GM19395 (cell line): Measurements from ENCODE around the gene KCNMB3.
"Not testable (repeated sequence)": the region's sequence is repeated elsewhere in the genome, so short reads cannot be mapped to it uniquely, and the experiment has no call there.

Experiments
- ATAC-seq: cut with Tn5 transposase; IDR thresholded peaks from one replicate; pipeline ENCODE4 v1.9.1; 2021; ENCODE audit warnings: mild to moderate bottlenecking, moderate library complexity; ENCODE audit not compliant: unreplicated experiment

KCNMB3 gene

GRCh38 chr3:179265092-179265491 is 14.2 kb upstream of the KCNMB3 start:
- no peak for ATAC-seq

- ATAC-seq: no peak
Observed at GRCh38 chr3:179264449-179264848, 13.5 kb upstream of the KCNMB3 start.

GRCh38 chr3:179263134-179263533 is 12.2 kb upstream of the KCNMB3 start:
- no peak for ATAC-seq

GRCh38 chr3:179260949-179261765 is 10.2 kb upstream of the KCNMB3 start:
- ATAC-seq: peak; percentile 86

- ATAC-seq: not testable (repeated sequence)
Observed at GRCh38 chr3:179259959-179260756, 9.2 kb upstream of the KCNMB3 start.

GRCh38 chr3:179258820-179259219 is 7.9 kb upstream of the KCNMB3 start:
- ATAC-seq: no peak

GRCh38 chr3:179257742-179258141 is 6.8 kb upstream of the KCNMB3 start:
- not testable (repeated sequence) for ATAC-seq

GRCh38 chr3:179256813-179257212 is 5.9 kb upstream of the KCNMB3 start:
- no peak for ATAC-seq

GRCh38 chr3:179247289-179248015 is 3.5 kb downstream of the KCNMB3 start:
- no peak for ATAC-seq

GRCh38 chr3:179244878-179245277 is 6.0 kb downstream of the KCNMB3 start:
- no peak for ATAC-seq

- ATAC-seq: not testable (repeated sequence)
Observed at GRCh38 chr3:179242859-179243258, 8.1 kb downstream of the KCNMB3 start.

- ATAC-seq: not testable (repeated sequence)
Observed at GRCh38 chr3:179240299-179240698, 10.6 kb downstream of the KCNMB3 start.

GRCh38 chr3:179236669-179237301 is 14.1 kb downstream of the KCNMB3 start:
- peak; percentile 83 for ATAC-seq

GRCh38 chr3:179234199-179234598 is 16.7 kb downstream of the KCNMB3 start:
- no peak for ATAC-seq

GRCh38 chr3:179233043-179233442 is 17.9 kb downstream of the KCNMB3 start:
- ATAC-seq: no peak

GRCh38 chr3:179229177-179229576 is 21.7 kb downstream of the KCNMB3 start:
- no peak for ATAC-seq

GRCh38 chr3:179227349-179227748 is 23.6 kb downstream of the KCNMB3 start:
- ATAC-seq: no peak

GRCh38 chr3:179224584-179224983 is 26.3 kb downstream of the KCNMB3 start:
- no peak for ATAC-seq

- ATAC-seq: no peak
Observed at GRCh38 chr3:179223548-179223947, 27.4 kb downstream of the KCNMB3 start.

- ATAC-seq: not testable (repeated sequence)
Observed at GRCh38 chr3:179218213-179218612, 32.7 kb downstream of the KCNMB3 start.

GRCh38 chr3:179215550-179215949 is 35.4 kb downstream of the KCNMB3 start:
- not testable (repeated sequence) for ATAC-seq
